Upper lobe of right lung (tissue), 1 donor: ENCODE results near the gene RBM15. TPM values are rescaled to one million over a fixed set of nuclear protein-coding genes. Genes with fewer than 3 reads are reported as not detected.

ENCODE experiments used
- ATAC-seq: fragments of 200-7000 bp; cut with Tn5 transposase; one replicate; pipeline ENCODE4 v1.9.1; 2020; ENCODE audit warnings: mild to moderate bottlenecking, moderate library complexity
- DNase-seq: peaks from one replicate; pipeline ENCODE4 v3.0.0-alpha.2; 2020
- H3K27ac ChIP-seq: fragments of 200-600 bp; one replicate; pipeline ENCODE4 v1.8.0; 2022
- H3K27me3 ChIP-seq: fragments of 200-600 bp; one replicate; pipeline ENCODE4 v1.8.0; 2022; ENCODE audit warnings: mild to moderate bottlenecking
- H3K36me3 ChIP-seq: fragments of 200-600 bp; one replicate; pipeline ENCODE4 v1.8.0; 2022
- H3K4me1 ChIP-seq: fragments of 200-600 bp; one replicate; pipeline ENCODE4 v1.8.0; 2022
- H3K4me3 ChIP-seq: fragments of 200-600 bp; one replicate; pipeline ENCODE4 v1.8.0; 2022; ENCODE audit warnings: mild to moderate bottlenecking
- H3K9me3 ChIP-seq: fragments of 200-600 bp; one replicate; pipeline ENCODE4 v1.8.0; 2022
- CTCF ChIP-seq: fragments of 200-600 bp; IDR thresholded peaks from one replicate; pipeline ENCODE4 v1.8.0; 2022; ENCODE audit warnings: antibody characterized with exemption
- intact Hi-C: fragments of 100-400 bp; cut with DNase I; formaldehyde crosslinking; loops from one replicate; pipeline ENCODE4 v1.11.0; 2022
- total RNA-seq: library from RNA; stranded (reverse); fragmentation: NEBNext Ultra II Directional; extraction: Animal tissue kit (Norgen Biotek cat#: 25700); gene quantifications from one replicate; pipeline ENCODE4 v1.2.1, GENCODE V29; 2021
- donor health status: DM: no; HTN: yes; CAD: no; lungs with severe emphysema.

RBM15 gene
- total RNA-seq, 1 donor from 2014 or later = 22.1 TPM

- intact Hi-C loops = no loop called here
These were observed 3.9 kb upstream of the RBM15 start for GRCh38 chr1:110335265-110335664.

DNA sequence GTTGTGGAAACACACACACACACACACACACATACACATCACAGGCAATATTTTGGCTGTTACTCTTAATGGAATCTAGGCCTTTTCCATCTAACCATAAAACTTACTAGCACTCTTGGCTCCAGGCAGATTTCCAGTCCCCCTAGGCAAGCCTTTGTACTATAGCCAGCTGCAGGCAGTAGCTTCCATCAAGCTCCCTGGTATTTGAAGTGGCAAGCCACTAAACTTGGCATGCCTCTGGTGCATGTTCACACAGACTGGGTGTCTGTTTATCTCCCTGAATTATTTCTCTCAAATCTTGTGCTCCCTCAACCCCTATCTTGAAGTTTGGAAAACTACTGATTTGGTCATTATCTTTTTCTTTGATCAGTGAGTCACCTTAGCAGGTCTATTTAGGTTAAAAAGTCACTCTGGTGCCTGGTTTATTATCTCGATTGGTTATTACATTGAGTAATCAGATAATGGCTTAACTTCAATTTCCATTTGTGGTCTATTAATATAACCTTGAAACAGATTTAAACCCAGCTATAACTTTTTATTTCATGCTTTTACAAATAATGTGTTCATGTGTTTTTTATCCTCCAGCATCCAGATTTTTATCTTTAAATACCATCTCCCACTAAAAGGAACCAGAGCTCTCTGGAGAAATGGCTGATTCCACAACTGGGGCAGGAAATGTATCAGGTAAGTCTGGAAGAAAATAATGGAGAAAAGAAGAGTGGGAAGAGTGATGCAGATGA, 2.7 kb upstream of the RBM15 start:
- intact Hi-C loops = no loop called here

More at GRCh38 chr1:110335265-110335664, 3.9 kb upstream of the RBM15 start:
- ATAC-seq (no peak), DNase-seq (no peak)
- peaks cover 13% of the 10 kb centered on the region for H3K4me1 ChIP-seq
- H3K27ac ChIP-seq = no peak overlapping the region
- H3K36me3 ChIP-seq = no peaks in the 10 kb centered on the region
- H3K4me3 ChIP-seq = no peak overlapping the region
- H3K9me3 ChIP-seq = no peaks in the 10 kb centered on the region
- H3K27me3 ChIP-seq = no peaks in the 10 kb centered on the region
- TF ChIP-seq CTCF = no peak

GRCh38 chr1:110337704-110338308, 1.4 kb upstream of the RBM15 start:
- Histone ChIP-seq H3K4me1 (peaks cover 39% of the 10 kb centered on the region), H3K4me3 (peak overlapping the region; percentile 94), H3K27me3 (no peaks in the 10 kb centered on the region), H3K9me3 (no peaks in the 10 kb centered on the region), H3K36me3 (peaks cover 23% of the 10 kb centered on the region), H3K27ac (peak overlapping the region; percentile 97)
- DNase-seq (peak; percentile 79), ATAC-seq (peak; percentile 1)
- intact Hi-C loops = no loop called here
- TF ChIP-seq CTCF = no peak

More for the DNA sequence above, 2.7 kb upstream of the RBM15 start:
- Histone ChIP-seq H3K4me1 (peaks cover 25% of the 10 kb centered on the region), H3K27ac (no peak overlapping the region), H3K9me3 (no peaks in the 10 kb centered on the region), H3K27me3 (no peaks in the 10 kb centered on the region), H3K36me3 (peaks cover 10% of the 10 kb centered on the region), H3K4me3 (no peak overlapping the region)
- TF ChIP-seq CTCF = no peak
- ATAC-seq (no peak), DNase-seq (no peak)

GRCh38 chr1:110338309-110338885, 780 bp upstream of the RBM15 start:
- intact Hi-C loops = no loop called here
- peak; percentile 97 for DNase-seq
- peak; percentile 58 for TF ChIP-seq CTCF
- Histone ChIP-seq H3K27me3 (no peaks in the 10 kb centered on the region), H3K36me3 (peaks cover 28% of the 10 kb centered on the region), H3K27ac (peak overlapping the region; percentile 97), H3K9me3 (no peaks in the 10 kb centered on the region), H3K4me1 (peaks cover 43% of the 10 kb centered on the region), H3K4me3 (peak overlapping the region; percentile 94)
- peak; percentile 86 for ATAC-seq

- peak; percentile 29 for TF ChIP-seq CTCF
- ATAC-seq (peak; percentile 0), DNase-seq (peak; percentile 81)
- H3K4me1 ChIP-seq = peaks cover 55% of the 10 kb centered on the region
- H3K27me3 ChIP-seq = no peaks in the 10 kb centered on the region
- H3K27ac ChIP-seq = peak overlapping the region; percentile 97
- H3K4me3 ChIP-seq = peak overlapping the region; percentile 94
- H3K9me3 ChIP-seq = no peaks in the 10 kb centered on the region
- H3K36me3 ChIP-seq = peaks cover 39% of the 10 kb centered on the region
- intact Hi-C loops = no loop called here
These were observed 430 bp downstream of the RBM15 start for GRCh38 chr1:110339407-110340206.
